Panc1 (cell line): ENCODE data around the gene SLC16A8.

Experiments used
- POLR2AphosphoS5 ChIP-seq: IDR thresholded peaks from 2 replicates; pipeline ENCODE4 v1.6.1; 2012; ENCODE audit warnings: mild to moderate bottlenecking, low read depth, low read length, moderate library complexity
- TF ChIP-seq, protein P1 (sequence below): fragments of 450-650 bp; IDR thresholded peaks from 2 replicates; pipeline ENCODE4 v1.5.1; 2017; ENCODE audit warnings: mild to moderate bottlenecking

DNA sequence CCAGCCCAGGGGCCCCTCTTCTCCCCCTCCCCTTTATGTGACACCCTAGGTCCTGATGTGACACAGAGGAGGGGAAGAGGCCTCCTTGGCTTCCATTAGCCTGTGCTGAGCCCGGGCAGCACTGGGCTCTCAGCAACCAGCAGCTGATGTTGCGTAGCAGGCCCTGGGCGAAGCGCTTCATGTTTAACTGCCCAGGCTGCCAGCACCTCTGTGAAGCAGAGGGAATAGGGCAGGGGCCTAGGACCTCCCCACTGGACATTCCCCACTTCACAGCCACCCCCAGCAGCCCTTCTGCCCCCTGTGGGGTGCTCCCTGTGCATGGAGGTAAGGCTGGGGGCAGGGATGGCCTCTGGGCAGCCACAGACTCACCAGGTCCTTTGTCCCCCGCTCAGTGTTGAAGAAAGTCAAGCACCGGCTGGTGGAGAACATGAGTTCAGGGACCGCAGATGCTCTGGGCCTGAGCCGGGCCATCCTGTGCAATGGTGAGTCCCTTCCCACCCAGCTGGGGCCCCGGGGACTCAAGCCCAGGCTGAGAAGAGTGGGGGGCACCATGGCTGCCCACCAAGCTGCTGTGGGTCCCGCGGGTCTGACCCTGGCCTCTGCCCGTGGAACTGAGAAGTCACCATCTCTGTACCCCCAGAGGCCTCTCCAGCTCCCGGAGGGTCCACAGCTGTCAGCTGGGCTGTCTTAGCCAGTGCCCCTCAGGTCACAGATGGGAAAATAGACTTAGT is 15.2 kb downstream of the SLC16A8 start:
- TF ChIP-seq, protein P1, sequence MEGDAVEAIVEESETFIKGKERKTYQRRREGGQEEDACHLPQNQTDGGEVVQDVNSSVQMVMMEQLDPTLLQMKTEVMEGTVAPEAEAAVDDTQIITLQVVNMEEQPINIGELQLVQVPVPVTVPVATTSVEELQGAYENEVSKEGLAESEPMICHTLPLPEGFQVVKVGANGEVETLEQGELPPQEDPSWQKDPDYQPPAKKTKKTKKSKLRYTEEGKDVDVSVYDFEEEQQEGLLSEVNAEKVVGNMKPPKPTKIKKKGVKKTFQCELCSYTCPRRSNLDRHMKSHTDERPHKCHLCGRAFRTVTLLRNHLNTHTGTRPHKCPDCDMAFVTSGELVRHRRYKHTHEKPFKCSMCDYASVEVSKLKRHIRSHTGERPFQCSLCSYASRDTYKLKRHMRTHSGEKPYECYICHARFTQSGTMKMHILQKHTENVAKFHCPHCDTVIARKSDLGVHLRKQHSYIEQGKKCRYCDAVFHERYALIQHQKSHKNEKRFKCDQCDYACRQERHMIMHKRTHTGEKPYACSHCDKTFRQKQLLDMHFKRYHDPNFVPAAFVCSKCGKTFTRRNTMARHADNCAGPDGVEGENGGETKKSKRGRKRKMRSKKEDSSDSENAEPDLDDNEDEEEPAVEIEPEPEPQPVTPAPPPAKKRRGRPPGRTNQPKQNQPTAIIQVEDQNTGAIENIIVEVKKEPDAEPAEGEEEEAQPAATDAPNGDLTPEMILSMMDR, result no peak
- no peak for TF ChIP-seq POLR2AphosphoS5
